Skin epidermis (tissue), 12 donors: ENCODE data around the gene CDKL2.
"Not testable (repeated sequence)": the region's sequence is repeated elsewhere in the genome, so short reads cannot be mapped to it uniquely, and the experiment has no call there.

Experiments used
- H3K27ac ChIP-seq, 21 experiments: fragments of 200-600 bp; sonication (generic) in 11 of 21; one replicate each; pipeline ENCODE4 v1.5.0; 2020; ENCODE audit warnings: mild to moderate bottlenecking in 3 of 21, inconsistent platforms in 2 of 21, moderate library complexity in 2 of 21
- H3K4me3 ChIP-seq, 7 experiments: fragments of 200-600 bp; sonication (generic) in 2 of 7; one replicate each; pipeline ENCODE4 v1.5.0; 2020; ENCODE audit warnings: inconsistent platforms in 2 of 7, mild to moderate bottlenecking in 2 of 7, moderate library complexity in 1 of 7

CDKL2 gene

GRCh38 chr4:75630174-75630936 lies at the start of gene CDKL2:
TSS of gene CDKL2 (minus strand) at chr4:75630528. CDS start at chr4:75625988, 4,540 bp downstream.
- Histone ChIP-seq H3K27ac (peak within 1 kb of the TSS in 5 of 21 experiments; percentile 10 to 56 (median 34)), H3K4me3 (peak within 1 kb of the TSS; percentile 26 to 58 (median 36))

GRCh38 chr4:75678965-75679364 lies 48.6 kb upstream of the CDKL2 start:
- Histone ChIP-seq H3K27ac (no peak overlapping the region), H3K4me3 (no peak overlapping the region)

- no peak overlapping the region for H3K4me3 ChIP-seq
- no peak overlapping the region for H3K27ac ChIP-seq
These were observed 48.1 kb upstream of the CDKL2 start for GRCh38 chr4:75678473-75678872.

- no peak overlapping the region for H3K4me3 ChIP-seq
- H3K27ac ChIP-seq, result peak overlapping the region in 1 of 21 experiments; percentile 31
These were observed 44.7 kb upstream of the CDKL2 start for GRCh38 chr4:75675004-75675531.

GRCh38 chr4:75673959-75674328 lies 43.6 kb upstream of the CDKL2 start:
- H3K4me3 ChIP-seq, result peak overlapping the region; percentile 71 to 100 (median 92)
- H3K27ac ChIP-seq, result peak overlapping the region in 20 of 21 experiments; percentile 76 to 97 (median 92)

GRCh38 chr4:75673027-75673958 lies 43.0 kb upstream of the CDKL2 start, which contains the start of gene G3BP2:
TSS of gene G3BP2 (minus strand) at chr4:75673411. CDS start at chr4:75662025, 11,386 bp downstream.
- H3K4me3 ChIP-seq, result peak within 1 kb of the TSS; percentile 71 to 100 (median 92)
- peak within 1 kb of the TSS; percentile 82 to 97 (median 93) for H3K27ac ChIP-seq

- H3K4me3 ChIP-seq, result peak overlapping the region; percentile 71 to 100 (median 92)
- H3K27ac ChIP-seq, result peak overlapping the region; percentile 82 to 97 (median 93)
These were observed 42.2 kb upstream of the CDKL2 start for GRCh38 chr4:75672461-75673026.

- Histone ChIP-seq H3K27ac (peak overlapping the region in 20 of 21 experiments; percentile 86 to 97 (median 93)), H3K4me3 (peak overlapping the region; percentile 71 to 100 (median 92))
These were observed 41.6 kb upstream of the CDKL2 start for GRCh38 chr4:75671802-75672421.

GRCh38 chr4:75668596-75668995 lies 38.3 kb upstream of the CDKL2 start:
- H3K4me3 ChIP-seq, result no peak overlapping the region

GRCh38 chr4:75667636-75668035 lies 37.3 kb upstream of the CDKL2 start:
- not testable (repeated sequence) for H3K4me3 ChIP-seq, H3K27ac ChIP-seq

More at GRCh38 chr4:75668596-75668995, 38.3 kb upstream of the CDKL2 start:
- H3K27ac ChIP-seq, result no peak overlapping the region

- Histone ChIP-seq H3K4me3 (no peak overlapping the region), H3K27ac (no peak overlapping the region)
These were observed 36.0 kb upstream of the CDKL2 start for GRCh38 chr4:75666299-75666698.

- H3K27ac ChIP-seq, H3K4me3 ChIP-seq: not testable (repeated sequence)
These were observed 34.3 kb upstream of the CDKL2 start for GRCh38 chr4:75664604-75665003.

GRCh38 chr4:75662626-75663025 lies 32.3 kb upstream of the CDKL2 start:
- Histone ChIP-seq H3K4me3 (no peak overlapping the region), H3K27ac (no peak overlapping the region)

GRCh38 chr4:75660491-75660890 lies 30.2 kb upstream of the CDKL2 start:
- H3K27ac ChIP-seq, result no peak overlapping the region
- H3K4me3 ChIP-seq, result no peak overlapping the region

- no peak overlapping the region for H3K4me3 ChIP-seq
- no peak overlapping the region for H3K27ac ChIP-seq
These were observed 29.2 kb upstream of the CDKL2 start for GRCh38 chr4:75659512-75660031.

- Histone ChIP-seq H3K4me3 (no peak overlapping the region), H3K27ac (no peak overlapping the region)
These were observed 28.5 kb upstream of the CDKL2 start for GRCh38 chr4:75658876-75659275.

- no peak overlapping the region for H3K27ac ChIP-seq
- H3K4me3 ChIP-seq, result no peak overlapping the region
These were observed 25.2 kb upstream of the CDKL2 start for GRCh38 chr4:75655562-75655961.

- Histone ChIP-seq H3K27ac (no peak overlapping the region), H3K4me3 (no peak overlapping the region)
These were observed 24.6 kb upstream of the CDKL2 start for GRCh38 chr4:75654905-75655304.

GRCh38 chr4:75653845-75654503 lies 23.6 kb upstream of the CDKL2 start:
- H3K4me3 ChIP-seq, result no peak overlapping the region
- H3K27ac ChIP-seq, result no peak overlapping the region
